Urothelium cell line (cell line): ENCODE data around the gene SLC8A1.

Experiments
- DNase-seq: peaks from one replicate; pipeline ENCODE4 v3.0.0; 2011; ENCODE audit warnings: low spot score, mixed read lengths
- FAIRE-seq: peaks from 2 replicates; lab custom pipeline; 2011; peaks lifted over from hg19 to GRCh38; lab: Jason Lieb, UNC

The SLC8A1 gene

DNA sequence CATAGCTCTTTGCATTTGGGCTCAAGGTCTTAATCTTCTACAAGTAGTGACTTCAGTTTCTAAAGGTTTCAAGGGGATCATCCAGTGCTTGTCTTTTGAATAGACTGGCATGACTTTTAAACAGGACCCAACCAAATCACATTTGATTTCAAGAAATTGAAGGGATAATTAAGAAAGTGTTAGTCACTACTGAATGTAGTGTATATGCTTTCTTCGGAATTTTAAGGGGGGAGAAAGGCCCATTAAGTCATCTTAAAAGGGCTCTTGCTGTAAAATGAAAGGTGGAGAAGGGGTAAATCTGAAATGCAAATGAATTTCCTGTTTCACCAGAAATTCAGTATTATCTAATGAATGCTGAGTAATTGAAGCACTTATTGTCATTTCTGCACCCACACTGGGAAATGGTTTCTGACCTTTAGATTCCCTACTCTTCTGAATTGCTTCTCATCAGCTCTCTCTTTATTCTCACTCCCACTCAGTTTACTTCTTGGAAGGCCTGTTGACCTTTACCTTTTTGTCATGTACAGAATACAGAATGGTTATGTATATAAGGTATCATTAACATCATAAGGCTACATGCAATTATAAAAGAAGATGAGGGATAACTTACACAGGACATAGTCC lies 241.4 kb downstream of the SLC8A1 start:
- DNase-seq, result no peak
- no peak for FAIRE-seq

DNA sequence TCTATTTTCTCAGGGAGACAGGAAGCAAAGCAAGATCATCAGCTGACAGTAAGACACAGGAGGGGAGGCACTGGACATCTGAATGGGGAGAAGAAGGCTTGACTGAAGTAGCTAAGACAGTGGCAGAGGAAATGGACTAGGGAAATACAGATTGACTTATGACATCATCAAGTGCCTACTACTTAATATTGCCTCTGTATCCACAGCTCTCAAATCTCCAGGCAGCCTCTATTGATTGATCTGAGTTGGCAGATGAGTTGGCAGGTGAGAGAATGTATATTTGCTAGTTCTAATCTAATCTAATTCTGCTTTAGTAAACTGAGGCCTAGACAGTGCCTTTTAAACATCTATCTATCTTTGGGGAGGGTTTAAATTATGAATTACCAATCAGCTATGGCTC lies 242.1 kb downstream of the SLC8A1 start:
- no peak for FAIRE-seq

DNA sequence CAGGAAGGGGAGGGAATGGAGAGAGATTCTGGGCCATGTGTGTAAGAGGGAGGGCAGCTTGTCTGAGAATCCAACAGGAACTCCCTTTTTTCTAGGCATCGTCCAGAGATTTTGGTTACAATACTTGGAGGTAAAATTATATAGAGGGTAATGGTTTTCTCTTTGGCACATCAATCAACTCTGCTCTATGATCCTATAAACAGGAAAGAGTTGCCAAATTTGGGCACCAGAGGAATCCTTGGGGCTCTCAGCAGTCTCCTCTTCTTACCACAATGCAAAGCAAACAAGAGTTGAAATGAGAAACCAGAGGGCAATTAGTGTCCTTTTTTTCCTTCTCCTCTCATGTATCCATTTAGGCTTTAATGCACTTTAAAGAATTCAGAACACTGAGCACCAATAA lies 243.4 kb downstream of the SLC8A1 start:
- FAIRE-seq (no peak), DNase-seq (no peak)

More for the DNA sequence above, 242.1 kb downstream of the SLC8A1 start:
- DNase-seq, result no peak

- no peak for FAIRE-seq
Measured at GRCh38 chr2:40204268-40204667, 247.6 kb downstream of the SLC8A1 start.

GRCh38 chr2:40202798-40203400 lies 249.0 kb downstream of the SLC8A1 start:
- FAIRE-seq (no peak), DNase-seq (no peak)

More at GRCh38 chr2:40204268-40204667, 247.6 kb downstream of the SLC8A1 start:
- DNase-seq, result no peak

GRCh38 chr2:40201425-40201824 lies 250.5 kb downstream of the SLC8A1 start:
- DNase-seq (no peak), FAIRE-seq (no peak)

GRCh38 chr2:40200366-40200915 lies 251.4 kb downstream of the SLC8A1 start:
- DNase-seq (no peak), FAIRE-seq (no peak)

DNA sequence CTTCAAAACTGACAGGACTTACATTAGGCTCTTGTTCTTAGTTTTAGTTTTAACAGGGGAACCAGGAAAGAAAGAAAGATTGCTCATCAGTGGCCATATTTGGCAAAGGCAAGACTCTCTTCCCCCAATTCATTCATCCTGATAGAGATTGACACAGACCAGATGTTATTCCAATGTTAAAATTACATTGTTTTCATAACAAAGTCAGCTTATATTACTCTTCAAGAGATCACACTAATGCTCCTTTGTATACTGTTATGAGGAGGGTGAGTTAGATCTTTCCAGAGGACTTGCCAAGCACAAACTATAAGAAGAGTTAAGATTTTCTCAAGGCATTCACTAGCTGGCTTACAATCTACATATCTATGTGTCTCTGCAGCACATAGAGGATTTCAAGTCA lies 252.1 kb downstream of the SLC8A1 start:
- no peak for FAIRE-seq
- DNase-seq, result no peak

- FAIRE-seq (no peak), DNase-seq (no peak)
Measured at GRCh38 chr2:40197121-40197520, 254.8 kb downstream of the SLC8A1 start.

- FAIRE-seq (no peak), DNase-seq (no peak)
Measured at GRCh38 chr2:40193670-40194026, 258.2 kb downstream of the SLC8A1 start.

DNA sequence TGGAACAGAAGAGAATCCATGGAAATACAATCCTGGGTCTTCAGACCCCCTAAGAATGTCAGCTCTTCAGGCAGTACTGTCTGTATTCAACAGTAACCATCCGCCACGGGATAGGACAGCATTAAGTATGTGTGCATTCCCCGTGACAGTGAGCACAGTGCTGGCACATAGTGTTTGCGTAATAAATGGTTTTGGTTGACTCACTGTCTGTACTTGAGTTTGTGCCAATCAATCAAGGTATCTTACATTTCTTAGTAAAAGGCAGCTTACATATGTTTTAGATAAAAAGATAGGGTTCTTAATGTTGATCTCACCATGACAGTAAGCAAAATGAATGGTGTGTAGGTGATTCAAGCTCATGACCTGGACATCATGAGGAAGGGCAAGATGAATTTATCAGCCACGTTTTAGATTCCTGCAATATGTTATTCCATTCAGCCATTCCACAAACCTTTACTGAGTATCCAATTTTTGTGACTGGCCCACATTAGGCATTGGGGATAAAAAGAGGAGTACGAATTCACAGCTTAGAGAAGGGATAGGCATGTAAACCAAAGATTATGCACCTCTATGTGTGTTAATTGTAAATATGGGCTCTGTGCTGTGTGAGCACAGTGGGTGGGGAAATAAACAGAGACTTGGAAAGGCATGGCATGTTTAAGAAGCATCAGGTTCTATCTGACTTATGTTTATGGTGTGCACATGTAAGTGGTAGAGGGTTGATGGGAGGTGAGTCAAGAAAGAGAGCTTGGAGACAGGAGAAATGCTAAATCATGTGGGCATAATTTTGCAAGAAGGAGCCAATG lies 258.8 kb downstream of the SLC8A1 start:
- no peak for DNase-seq
- no peak for FAIRE-seq

GRCh38 chr2:40190457-40190856 lies 261.4 kb downstream of the SLC8A1 start:
- DNase-seq (no peak), FAIRE-seq (no peak)

GRCh38 chr2:40189881-40190280 lies 262.0 kb downstream of the SLC8A1 start:
- DNase-seq (no peak), FAIRE-seq (no peak)

DNA sequence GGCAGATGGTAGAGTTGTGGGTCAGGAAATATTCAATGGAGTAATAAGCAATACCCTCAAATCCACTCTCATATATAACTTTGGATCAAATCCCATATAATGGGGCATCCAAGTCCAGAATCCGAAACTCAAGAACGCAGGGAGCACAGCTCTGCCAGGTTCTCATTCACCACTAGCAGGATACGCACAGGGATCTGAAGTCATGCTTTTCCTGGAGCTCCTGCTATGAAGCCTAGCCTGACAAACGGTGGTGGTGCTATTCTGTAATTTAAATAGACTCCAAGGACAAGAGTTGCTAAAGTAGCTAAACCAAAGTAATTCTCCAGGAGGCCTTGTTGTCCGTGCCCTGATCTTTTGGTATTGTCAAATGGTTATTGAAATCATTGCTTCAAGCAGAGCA lies 264.8 kb downstream of the SLC8A1 start:
- FAIRE-seq, result no peak
- no peak for DNase-seq

DNA sequence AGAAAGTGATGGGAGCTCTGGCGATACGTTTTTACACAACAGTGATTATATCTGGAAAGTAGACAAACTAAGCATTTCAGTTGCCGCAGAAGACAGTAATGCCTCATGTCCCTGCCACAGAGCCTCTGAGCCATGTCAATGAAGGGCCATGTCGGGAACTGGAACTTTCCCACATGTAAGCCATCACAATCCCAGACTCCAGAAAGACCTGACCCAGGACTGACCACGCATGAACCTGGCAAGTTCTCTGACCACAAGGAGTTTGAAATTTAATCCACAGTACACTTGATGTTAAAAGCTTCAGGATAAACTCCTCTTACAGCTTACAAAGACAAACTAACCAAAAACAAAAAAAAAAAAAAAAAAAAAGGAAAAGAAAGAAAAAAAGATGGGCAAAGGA lies 267.3 kb downstream of the SLC8A1 start:
- DNase-seq (no peak), FAIRE-seq (peak; percentile 66)

- DNase-seq (no peak), FAIRE-seq (no peak)
Measured at GRCh38 chr2:40181855-40182254, 270.0 kb downstream of the SLC8A1 start.

- DNase-seq (no peak), FAIRE-seq (no peak)
Measured at GRCh38 chr2:40179801-40180200, 272.1 kb downstream of the SLC8A1 start.

- no peak for DNase-seq
- no peak for FAIRE-seq
Measured at GRCh38 chr2:40178971-40179370, 272.9 kb downstream of the SLC8A1 start.

DNA sequence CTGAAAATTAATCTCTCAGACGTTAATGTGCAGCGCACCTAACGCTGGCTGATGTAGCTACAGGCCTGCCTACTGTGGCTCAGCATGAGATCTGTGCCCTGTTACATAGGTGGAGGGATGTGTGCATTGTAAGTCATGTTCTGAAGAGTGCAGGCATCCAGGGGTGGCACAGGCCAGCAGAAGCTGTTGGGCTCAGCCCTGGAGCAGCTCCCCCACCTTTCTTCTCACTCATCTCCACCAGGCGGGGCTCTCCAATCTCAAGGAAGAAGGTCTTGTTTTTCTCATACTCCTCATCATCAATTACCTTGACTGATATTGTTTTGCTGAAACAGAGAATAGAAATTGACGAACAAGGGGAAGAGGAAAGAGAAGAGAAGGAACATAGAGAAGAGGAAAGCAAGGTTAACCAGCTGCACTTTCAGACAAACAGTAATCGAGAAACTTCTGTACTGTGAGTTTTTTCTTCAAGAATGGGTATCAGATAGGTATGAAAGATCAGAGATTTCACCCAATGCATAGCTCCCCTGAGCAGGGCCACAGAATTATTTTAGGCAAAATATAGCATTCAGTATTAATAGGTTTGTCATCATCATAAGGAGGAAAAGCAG lies 273.6 kb downstream of the SLC8A1 start:
- DNase-seq, result no peak
- FAIRE-seq, result no peak

DNA sequence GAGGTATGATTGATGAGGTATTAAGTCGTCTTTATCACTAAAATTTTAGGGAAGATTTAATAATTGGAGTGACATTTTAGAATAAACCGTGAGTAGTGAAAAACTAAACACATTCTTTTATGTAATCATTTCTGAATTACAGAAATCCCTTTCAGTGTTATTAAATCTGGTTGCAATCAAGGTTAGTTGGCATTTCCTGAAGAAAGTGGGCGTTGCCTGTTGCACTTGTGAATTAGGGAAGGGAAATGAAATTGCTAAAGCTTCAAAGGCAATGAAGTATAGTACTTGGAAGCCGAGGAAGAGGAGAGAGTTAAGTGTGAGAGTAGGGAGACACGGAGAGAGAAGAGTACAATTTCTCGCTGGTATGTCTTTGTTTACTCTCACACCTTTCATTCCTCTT lies 274.5 kb downstream of the SLC8A1 start:
- FAIRE-seq (no peak), DNase-seq (no peak)

- FAIRE-seq (no peak), DNase-seq (no peak)
Measured at GRCh38 chr2:40173276-40173675, 278.6 kb downstream of the SLC8A1 start.
